ENCODE results near the gene SPRR3. TPM values are rescaled to one million over a fixed set of nuclear protein-coding genes. Genes with fewer than 3 reads are reported as not detected.

Gene SPRR3
- total RNA-seq, 1 donor from 2014 or later: not detected

GRCh38 chr1:152982076-152982475 lies 19.5 kb upstream of the SPRR3 start:
- no peak for TF ChIP-seq CTCF (IDR thresholded peaks at IDR 0.05; ENCODE audit: unreplicated experiment)
- no peak overlapping the region for H3K4me3 Mint-ChIP-seq (ENCODE audit: low read depth)
- no peaks in the 10 kb centered on the region for H3K36me3 Mint-ChIP-seq (ENCODE audit: insufficient read depth)
- peaks cover 4% of the 10 kb centered on the region for H3K9me3 Mint-ChIP-seq (ENCODE audit: low read depth)
- H3K27me3 Mint-ChIP-seq: no peaks in the 10 kb centered on the region
- no peak overlapping the region for H3K27ac Mint-ChIP-seq
- H3K4me1 Mint-ChIP-seq (ENCODE audit: low read depth): peaks cover 10% of the 10 kb centered on the region
- DNase-seq (ENCODE audit: low spot score, unreplicated experiment): no peak

- H3K9me3 Mint-ChIP-seq (ENCODE audit: low read depth): peaks cover 4% of the 10 kb centered on the region
- no peaks in the 10 kb centered on the region for H3K36me3 Mint-ChIP-seq (ENCODE audit: insufficient read depth)
- DNase-seq (ENCODE audit: low spot score, unreplicated experiment): no peak
- H3K27ac Mint-ChIP-seq: no peak overlapping the region
- peaks cover 10% of the 10 kb centered on the region for H3K4me1 Mint-ChIP-seq (ENCODE audit: low read depth)
- H3K27me3 Mint-ChIP-seq: no peaks in the 10 kb centered on the region
- no peak for TF ChIP-seq CTCF (IDR thresholded peaks at IDR 0.05; ENCODE audit: unreplicated experiment)
- no peak overlapping the region for H3K4me3 Mint-ChIP-seq (ENCODE audit: low read depth)
These were observed 18.3 kb upstream of the SPRR3 start for GRCh38 chr1:152983234-152983633.

GRCh38 chr1:152983743-152984142 lies 17.8 kb upstream of the SPRR3 start, which contains the start of gene SPRR1A:
Gene SPRR1A (plus strand): TSS chr1:152984081. CDS start chr1:152985231, 1,150 bp downstream.
- Mint-ChIP-seq H3K27ac (no peak within 1 kb of the TSS), H3K36me3 (ENCODE audit: insufficient read depth) (no peaks in the 10 kb centered on the region), H3K9me3 (ENCODE audit: low read depth) (peaks cover 4% of the 10 kb centered on the region), H3K4me3 (ENCODE audit: low read depth) (no peak within 1 kb of the TSS), H3K4me1 (ENCODE audit: low read depth) (peaks cover 10% of the 10 kb centered on the region), H3K27me3 (no peaks in the 10 kb centered on the region)
- TF ChIP-seq CTCF (IDR thresholded peaks at IDR 0.05; ENCODE audit: unreplicated experiment): no peak
- DNase-seq (ENCODE audit: low spot score, unreplicated experiment): no peak

- peaks cover 4% of the 10 kb centered on the region for H3K9me3 Mint-ChIP-seq (ENCODE audit: low read depth)
These were observed 15.0 kb upstream of the SPRR3 start for GRCh38 chr1:152986578-152986977.

GRCh38 chr1:152993186-152993585 lies 8.4 kb upstream of the SPRR3 start:
- TF ChIP-seq CTCF (IDR thresholded peaks at IDR 0.05; ENCODE audit: unreplicated experiment): no peak
- no peak overlapping the region for H3K4me3 Mint-ChIP-seq (ENCODE audit: low read depth)
- H3K27ac Mint-ChIP-seq: no peak overlapping the region

More at GRCh38 chr1:152986578-152986977, 15.0 kb upstream of the SPRR3 start:
- Mint-ChIP-seq H3K27ac (no peak overlapping the region), H3K36me3 (ENCODE audit: insufficient read depth) (no peaks in the 10 kb centered on the region), H3K27me3 (no peaks in the 10 kb centered on the region), H3K4me3 (ENCODE audit: low read depth) (no peak overlapping the region), H3K4me1 (ENCODE audit: low read depth) (no peaks in the 10 kb centered on the region)
- TF ChIP-seq CTCF (IDR thresholded peaks at IDR 0.05; ENCODE audit: unreplicated experiment): no peak
- no peak for DNase-seq (ENCODE audit: low spot score, unreplicated experiment)

More at GRCh38 chr1:152993186-152993585, 8.4 kb upstream of the SPRR3 start:
- Mint-ChIP-seq H3K36me3 (ENCODE audit: insufficient read depth) (no peaks in the 10 kb centered on the region), H3K9me3 (ENCODE audit: low read depth) (peaks cover 5% of the 10 kb centered on the region), H3K4me1 (ENCODE audit: low read depth) (peaks cover 5% of the 10 kb centered on the region), H3K27me3 (no peaks in the 10 kb centered on the region)
- no peak for DNase-seq (ENCODE audit: low spot score, unreplicated experiment)
